ENCODE data around the gene CREBBP. TPM values are rescaled to one million over a fixed set of nuclear protein-coding genes. Genes with fewer than 3 reads are reported as not detected.

The CREBBP gene
- total RNA-seq, 1 experiment from 2014 or later: 79.6 TPM

DNA sequence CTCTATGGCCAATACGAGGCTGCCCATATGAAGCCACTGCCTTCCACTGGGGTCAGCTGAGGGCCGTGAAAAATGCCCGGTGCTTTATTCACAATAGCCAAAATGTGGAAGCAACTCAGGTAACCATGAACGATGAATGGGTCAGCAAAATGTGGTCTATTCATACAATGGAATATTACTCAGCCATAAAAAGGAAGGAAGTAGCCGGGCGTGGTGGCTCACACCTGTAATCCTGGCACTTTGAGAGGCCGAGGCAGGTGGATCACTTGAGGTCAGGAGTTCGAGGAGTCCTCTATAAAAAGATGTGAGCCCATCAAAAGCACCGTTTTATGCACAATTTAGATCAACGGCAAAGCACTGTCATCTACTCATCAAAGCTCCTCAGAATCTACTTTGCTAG lies 158.0 kb downstream of the CREBBP start:
- BruUV-seq (replicated peaks): no TSS peak
- intact Hi-C loops (cut with micrococcal nuclease; ENCODE audit: unreplicated experiment): no loop called here
- CTCF ChIA-PET: no interaction called here

DNA sequence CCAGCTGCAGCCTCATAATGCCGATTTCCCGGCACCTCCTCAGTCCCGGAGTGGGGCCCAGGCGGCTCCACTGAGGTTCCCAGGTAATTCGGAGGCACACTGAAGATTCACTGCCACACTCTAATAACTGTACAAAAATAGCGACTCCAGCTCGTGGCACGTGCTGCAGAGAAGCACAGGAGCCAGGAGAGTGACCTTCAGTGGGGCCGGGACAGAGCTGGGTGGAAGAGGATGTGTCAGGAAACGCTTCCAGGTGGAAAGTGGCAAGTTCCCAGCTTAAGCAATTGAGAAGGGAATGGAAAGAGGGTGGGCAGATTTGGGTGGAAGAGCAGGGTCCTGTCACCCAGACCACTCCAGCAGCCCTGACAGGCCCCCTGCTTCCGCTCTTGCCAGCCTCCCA lies 160.1 kb downstream of the CREBBP start:
- Histone ChIP-seq H3K36me3 (ENCODE audit: insufficient read depth, low read length, poor library complexity, severe bottlenecking) (no peaks in the 10 kb centered on the region), H3K9me3 (ENCODE audit: low read depth, low read length, poor library complexity, severe bottlenecking) (no peaks in the 10 kb centered on the region), H3K27ac (ENCODE audit: low read depth, low read length, poor library complexity, severe bottlenecking) (no peak overlapping the region), H3K4me3 (ENCODE audit: low read depth, low read length, poor library complexity, severe bottlenecking) (no peak overlapping the region), H3K4me1 (ENCODE audit: insufficient read depth, low read length, poor library complexity, severe bottlenecking) (no peaks in the 10 kb centered on the region), H3K27me3 (replicated peaks; ENCODE audit: insufficient read depth, low read depth, low read length, poor library complexity) (no peaks in the 10 kb centered on the region)
- no peak for DNase-seq (ENCODE audit: low spot score)
- intact Hi-C loops (cut with micrococcal nuclease; ENCODE audit: unreplicated experiment): no loop called here
- ChIA-PET CTCF (no interaction called here), POLR2A (ENCODE audit: low non-redundant PET) (no interaction called here)
- BruUV-seq (replicated peaks): no TSS peak
- TF ChIP-seq EZH2 (IDR thresholded peaks at IDR 0.05; ENCODE audit: borderline replicate concordance, low read depth, low read length, poor library complexity, severe bottlenecking): no peak

More for the DNA sequence above, 158.0 kb downstream of the CREBBP start:
- DNase-seq (ENCODE audit: low spot score): no peak
- H3K4me3 ChIP-seq (ENCODE audit: low read depth, low read length, poor library complexity, severe bottlenecking): no peak overlapping the region
- H3K36me3 ChIP-seq (ENCODE audit: insufficient read depth, low read length, poor library complexity, severe bottlenecking): peaks cover under 1% of the 10 kb centered on the region
- no peak overlapping the region for H3K27ac ChIP-seq (ENCODE audit: low read depth, low read length, poor library complexity, severe bottlenecking)
- H3K27me3 ChIP-seq (replicated peaks; ENCODE audit: insufficient read depth, low read depth, low read length, poor library complexity): no peaks in the 10 kb centered on the region
- no peak for TF ChIP-seq CTCF (conservative IDR thresholded peaks at IDR 0.05; ENCODE audit: low read depth, low read length)
- no peak for TF ChIP-seq EZH2 (IDR thresholded peaks at IDR 0.05; ENCODE audit: borderline replicate concordance, low read depth, low read length, poor library complexity, severe bottlenecking)
- H3K9me3 ChIP-seq (ENCODE audit: low read depth, low read length, poor library complexity, severe bottlenecking): no peaks in the 10 kb centered on the region
- no peaks in the 10 kb centered on the region for H3K4me1 ChIP-seq (ENCODE audit: insufficient read depth, low read length, poor library complexity, severe bottlenecking)
- POLR2A ChIA-PET (ENCODE audit: low non-redundant PET): no interaction called here

GRCh38 chr16:3718628-3719027 lies 161.9 kb downstream of the CREBBP start:
- Histone ChIP-seq H3K27ac (ENCODE audit: low read depth, low read length, poor library complexity, severe bottlenecking) (no peak overlapping the region), H3K4me1 (ENCODE audit: insufficient read depth, low read length, poor library complexity, severe bottlenecking) (no peaks in the 10 kb centered on the region), H3K4me3 (ENCODE audit: low read depth, low read length, poor library complexity, severe bottlenecking) (no peak overlapping the region), H3K27me3 (replicated peaks; ENCODE audit: insufficient read depth, low read depth, low read length, poor library complexity) (no peaks in the 10 kb centered on the region), H3K36me3 (ENCODE audit: insufficient read depth, low read length, poor library complexity, severe bottlenecking) (peaks cover 12% of the 10 kb centered on the region), H3K9me3 (ENCODE audit: low read depth, low read length, poor library complexity, severe bottlenecking) (no peaks in the 10 kb centered on the region)
- ChIA-PET CTCF (no interaction called here), POLR2A (ENCODE audit: low non-redundant PET) (no interaction called here)
- intact Hi-C loops (cut with micrococcal nuclease; ENCODE audit: unreplicated experiment): no loop called here
- no TSS peak for BruUV-seq (replicated peaks)
- DNase-seq (ENCODE audit: low spot score): no peak
- no peak for TF ChIP-seq EZH2 (IDR thresholded peaks at IDR 0.05; ENCODE audit: borderline replicate concordance, low read depth, low read length, poor library complexity, severe bottlenecking)
- TF ChIP-seq CTCF (conservative IDR thresholded peaks at IDR 0.05; ENCODE audit: low read depth, low read length): no peak

DNA sequence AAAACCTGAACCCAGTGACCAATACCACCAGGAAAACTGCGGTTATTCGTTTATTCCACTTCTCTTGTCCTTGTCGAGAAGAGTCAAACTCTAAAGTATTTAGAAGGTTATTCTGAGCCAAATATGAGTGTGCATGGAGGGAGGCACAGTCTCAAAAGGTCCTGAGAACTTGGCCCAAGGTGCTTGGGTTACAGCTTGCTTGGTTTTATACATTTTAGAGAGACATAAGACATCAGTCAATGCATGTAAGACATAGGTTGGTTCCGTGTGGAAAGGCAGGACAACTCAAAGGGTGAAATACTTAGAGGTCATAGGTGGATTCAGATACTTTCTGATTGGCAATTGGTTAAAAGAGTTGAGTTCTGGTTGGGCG lies 162.5 kb downstream of the CREBBP start:
- peaks cover 13% of the 10 kb centered on the region for H3K36me3 ChIP-seq (ENCODE audit: insufficient read depth, low read length, poor library complexity, severe bottlenecking)
- no peaks in the 10 kb centered on the region for H3K4me1 ChIP-seq (ENCODE audit: insufficient read depth, low read length, poor library complexity, severe bottlenecking)
- H3K9me3 ChIP-seq (ENCODE audit: low read depth, low read length, poor library complexity, severe bottlenecking): no peaks in the 10 kb centered on the region
- CTCF ChIA-PET: no interaction called here
- POLR2A ChIA-PET (ENCODE audit: low non-redundant PET): no interaction called here
- peak overlapping the region; percentile 93 for H3K27ac ChIP-seq (ENCODE audit: low read depth, low read length, poor library complexity, severe bottlenecking)
- no peak for DNase-seq (ENCODE audit: low spot score)
- intact Hi-C loops (cut with micrococcal nuclease; ENCODE audit: unreplicated experiment): no loop called here
- TF ChIP-seq EZH2 (IDR thresholded peaks at IDR 0.05; ENCODE audit: borderline replicate concordance, low read depth, low read length, poor library complexity, severe bottlenecking): no peak
- no peak for TF ChIP-seq CTCF (conservative IDR thresholded peaks at IDR 0.05; ENCODE audit: low read depth, low read length)
- peak overlapping the region; percentile 100 for H3K4me3 ChIP-seq (ENCODE audit: low read depth, low read length, poor library complexity, severe bottlenecking)
- BruUV-seq (replicated peaks): TSS peak; percentile 91
- H3K27me3 ChIP-seq (replicated peaks; ENCODE audit: insufficient read depth, low read depth, low read length, poor library complexity): no peaks in the 10 kb centered on the region

Data from A673 (cell line).